ENCODE results near the gene OR2H1.

GRCh38 chr6:29486577-29486976 is 29.6 kb downstream of the OR2H1 start:
- TF ChIP-seq CHCHD3 (CRISPR knock-in tag; IDR thresholded peaks at IDR 0.05) (no peak), STAT5B (CRISPR knock-in tag; IDR thresholded peaks at IDR 0.05) (no peak), MYC (IDR thresholded peaks at IDR 0.05; ENCODE audit: low read depth, low read length) (no peak), MYC (CRISPR knock-in tag; IDR thresholded peaks at IDR 0.05; ENCODE audit: borderline replicate concordance, low read depth) (no peak), CREB5 (CRISPR knock-in tag; IDR thresholded peaks at IDR 0.05) (no peak), ELK1 (CRISPR knock-in tag; IDR thresholded peaks at IDR 0.05) (no peak), JUND (IDR thresholded peaks at IDR 0.05; ENCODE audit: borderline replicate concordance, low read depth, low read length) (no peak), JUND (tag; IDR thresholded peaks at IDR 0.05; ENCODE audit: borderline replicate concordance, low read depth, low read length) (no peak), NFATC3 (IDR thresholded peaks at IDR 0.05) (no peak), RFX5 (IDR thresholded peaks at IDR 0.05; ENCODE audit: low read depth, low read length) (no peak), PRDM10 (IDR thresholded peaks at IDR 0.05; ENCODE audit: partially characterized antibody) (no peak), EZH2 (IDR thresholded peaks at IDR 0.05; ENCODE audit: borderline replicate concordance, low read depth, low read length) (no peak), HNRNPH1 (optimal IDR thresholded peaks at IDR 0.05; ENCODE audit: low read depth, low read length) (no peak)
- TF ChIP-seq, protein P1, sequence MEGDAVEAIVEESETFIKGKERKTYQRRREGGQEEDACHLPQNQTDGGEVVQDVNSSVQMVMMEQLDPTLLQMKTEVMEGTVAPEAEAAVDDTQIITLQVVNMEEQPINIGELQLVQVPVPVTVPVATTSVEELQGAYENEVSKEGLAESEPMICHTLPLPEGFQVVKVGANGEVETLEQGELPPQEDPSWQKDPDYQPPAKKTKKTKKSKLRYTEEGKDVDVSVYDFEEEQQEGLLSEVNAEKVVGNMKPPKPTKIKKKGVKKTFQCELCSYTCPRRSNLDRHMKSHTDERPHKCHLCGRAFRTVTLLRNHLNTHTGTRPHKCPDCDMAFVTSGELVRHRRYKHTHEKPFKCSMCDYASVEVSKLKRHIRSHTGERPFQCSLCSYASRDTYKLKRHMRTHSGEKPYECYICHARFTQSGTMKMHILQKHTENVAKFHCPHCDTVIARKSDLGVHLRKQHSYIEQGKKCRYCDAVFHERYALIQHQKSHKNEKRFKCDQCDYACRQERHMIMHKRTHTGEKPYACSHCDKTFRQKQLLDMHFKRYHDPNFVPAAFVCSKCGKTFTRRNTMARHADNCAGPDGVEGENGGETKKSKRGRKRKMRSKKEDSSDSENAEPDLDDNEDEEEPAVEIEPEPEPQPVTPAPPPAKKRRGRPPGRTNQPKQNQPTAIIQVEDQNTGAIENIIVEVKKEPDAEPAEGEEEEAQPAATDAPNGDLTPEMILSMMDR (IDR thresholded peaks at IDR 0.05 in 2 of 3, conservative IDR thresholded peaks at IDR 0.05 in 1 of 3; ENCODE audit: insufficient read depth in 2 of 3, low read depth in 1 of 3, low read length in 3 of 3): no peak
- TF ChIP-seq, protein P2, sequence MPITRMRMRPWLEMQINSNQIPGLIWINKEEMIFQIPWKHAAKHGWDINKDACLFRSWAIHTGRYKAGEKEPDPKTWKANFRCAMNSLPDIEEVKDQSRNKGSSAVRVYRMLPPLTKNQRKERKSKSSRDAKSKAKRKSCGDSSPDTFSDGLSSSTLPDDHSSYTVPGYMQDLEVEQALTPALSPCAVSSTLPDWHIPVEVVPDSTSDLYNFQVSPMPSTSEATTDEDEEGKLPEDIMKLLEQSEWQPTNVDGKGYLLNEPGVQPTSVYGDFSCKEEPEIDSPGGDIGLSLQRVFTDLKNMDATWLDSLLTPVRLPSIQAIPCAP (CRISPR knock-in tag; IDR thresholded peaks at IDR 0.05; ENCODE audit: borderline replicate concordance): no peak
